Measurements from ENCODE around the gene TMEM167B. TPM values are rescaled to one million over a fixed set of nuclear protein-coding genes. Genes with fewer than 3 reads are reported as not detected.

The TMEM167B gene
- polyA plus RNA-seq, 4 donors = 11.4 to 32.7 (median 17.1) TPM

GRCh38 chr1:109131800-109132199 lies 41.2 kb downstream of the TMEM167B start:
- no peak for FAIRE-seq
- H3K4me3 ChIP-seq (ENCODE audit: low read depth in 1 of 3, low read length in 3 of 3) = no peak overlapping the region
- no peak for DNase-seq
- H3K9me3 ChIP-seq (ENCODE audit: control insufficient read depth in 2 of 2, insufficient read depth in 1 of 2, low read depth in 1 of 2, low read length in 1 of 2) = no peaks in the 10 kb centered on the region
- no peaks in the 10 kb centered on the region for H3K27me3 ChIP-seq (ENCODE audit: control insufficient read depth in 3 of 3, insufficient read depth in 3 of 3, low read length in 3 of 3)
- H3K27ac ChIP-seq (ENCODE audit: low read depth in 1 of 3, low read length in 2 of 3) = no peak overlapping the region
- H3K36me3 ChIP-seq (ENCODE audit: control insufficient read depth in 3 of 3, insufficient read depth in 2 of 3, low read depth in 1 of 3, low read length in 3 of 3) = peaks cover 0 to 9% (median 0%) of the 10 kb centered on the region in 3 donors
- peaks cover 0 to 42% (median 0%) of the 10 kb centered on the region in 3 donors for H3K4me1 ChIP-seq (ENCODE audit: control insufficient read depth in 3 of 3, insufficient read depth in 2 of 3, low read depth in 1 of 3, low read length in 2 of 3)

DNA sequence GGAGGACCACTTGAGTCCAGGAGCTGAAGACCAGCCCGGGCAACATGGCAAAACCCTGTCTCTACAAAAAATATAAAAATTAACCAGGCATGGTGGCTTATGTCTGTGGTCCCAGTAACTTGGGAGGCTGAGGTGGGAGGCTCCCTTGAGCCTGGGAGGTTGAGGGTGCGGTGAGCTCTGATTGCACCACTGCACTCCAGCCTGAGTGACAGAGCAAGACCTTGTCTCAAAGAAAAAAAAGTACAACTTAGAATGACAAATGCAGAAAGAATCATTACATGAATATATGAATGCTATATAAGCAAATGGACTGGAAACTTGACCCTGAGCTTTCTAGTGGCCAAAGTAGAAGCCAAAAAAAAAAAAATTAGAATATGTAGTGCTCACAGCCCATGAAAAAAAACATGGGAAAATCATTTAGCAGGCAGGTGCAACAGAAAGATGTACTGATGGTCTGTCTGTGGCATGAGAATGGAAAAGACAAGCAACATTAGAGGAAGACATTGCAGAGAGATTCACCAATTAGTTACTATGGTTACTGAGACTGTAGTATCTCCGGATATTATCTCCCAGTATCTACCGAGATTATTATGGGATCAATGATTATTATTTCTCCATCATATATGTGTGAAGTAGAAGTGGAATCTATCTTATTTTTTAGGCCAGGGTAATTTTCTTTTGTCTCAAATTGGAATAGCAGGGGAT lies 42.6 kb downstream of the TMEM167B start:
- no peak overlapping the region for H3K4me3 ChIP-seq (ENCODE audit: low read depth in 1 of 3, low read length in 3 of 3)
- DNase-seq (no peak), FAIRE-seq (no peak)
- H3K27ac ChIP-seq (ENCODE audit: low read depth in 1 of 3, low read length in 2 of 3) = peak overlapping the region in 1 of 3 donors; percentile 92
- peaks cover 0 to 3% (median 0%) of the 10 kb centered on the region in 3 donors for H3K36me3 ChIP-seq (ENCODE audit: control insufficient read depth in 3 of 3, insufficient read depth in 2 of 3, low read depth in 1 of 3, low read length in 3 of 3)
- no peaks in the 10 kb centered on the region for H3K27me3 ChIP-seq (ENCODE audit: control insufficient read depth in 3 of 3, insufficient read depth in 3 of 3, low read length in 3 of 3)
- WGBS, 3 donors = 38 to 68% (median 52%) methylated on average over 4 of the region's 4 CpGs
- no peaks in the 10 kb centered on the region for H3K9me3 ChIP-seq (ENCODE audit: control insufficient read depth in 2 of 2, insufficient read depth in 1 of 2, low read depth in 1 of 2, low read length in 1 of 2)
- peaks cover 0 to 53% (median 0%) of the 10 kb centered on the region in 3 donors for H3K4me1 ChIP-seq (ENCODE audit: control insufficient read depth in 3 of 3, insufficient read depth in 2 of 3, low read depth in 1 of 3, low read length in 2 of 3)

GRCh38 chr1:109133815-109134214 lies 43.3 kb downstream of the TMEM167B start:
- Histone ChIP-seq H3K9me3 (ENCODE audit: control insufficient read depth in 2 of 2, insufficient read depth in 1 of 2, low read depth in 1 of 2, low read length in 1 of 2) (no peaks in the 10 kb centered on the region), H3K27ac (ENCODE audit: low read depth in 1 of 3, low read length in 2 of 3) (peak overlapping the region; percentile 61 to 92 (median 90)), H3K36me3 (ENCODE audit: control insufficient read depth in 3 of 3, insufficient read depth in 2 of 3, low read depth in 1 of 3, low read length in 3 of 3) (peaks cover 0 to 3% (median 0%) of the 10 kb centered on the region in 3 donors), H3K4me3 (ENCODE audit: low read depth in 1 of 3, low read length in 3 of 3) (no peak overlapping the region), H3K27me3 (ENCODE audit: control insufficient read depth in 3 of 3, insufficient read depth in 3 of 3, low read length in 3 of 3) (no peaks in the 10 kb centered on the region), H3K4me1 (ENCODE audit: control insufficient read depth in 3 of 3, insufficient read depth in 2 of 3, low read depth in 1 of 3, low read length in 2 of 3) (peaks cover 0 to 59% (median 0%) of the 10 kb centered on the region in 3 donors)
- no peak for FAIRE-seq
- DNase-seq = peak in 1 of 2 donors; percentile 40
- WGBS, 3 donors = 19 to 47% (median 30%) methylated on average over 2 of the region's 2 CpGs

DNA sequence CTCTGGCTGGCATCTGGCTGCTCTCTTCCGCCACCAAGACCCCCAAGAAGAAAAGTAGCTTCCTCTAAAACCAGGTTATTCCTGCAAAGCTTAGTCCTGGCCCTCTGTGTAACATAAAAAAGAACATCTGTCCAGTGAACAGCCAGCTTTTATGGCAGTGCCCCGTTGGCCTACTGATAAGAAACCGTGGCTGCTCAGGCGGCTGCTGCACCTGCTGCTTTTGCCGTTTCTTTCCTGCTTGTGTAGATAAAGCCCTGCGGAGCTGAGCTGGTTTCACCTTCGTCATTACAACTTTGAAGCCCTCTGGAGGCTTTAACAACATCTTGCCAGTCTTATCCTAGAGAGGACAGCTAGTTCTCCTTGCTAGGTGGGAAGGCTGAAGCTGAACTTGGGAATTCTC lies 43.9 kb downstream of the TMEM167B start:
- FAIRE-seq (no peak), DNase-seq (peak; percentile 90 to 91)
- H3K27ac ChIP-seq (ENCODE audit: low read depth in 1 of 3, low read length in 2 of 3) = peak overlapping the region; percentile 82 to 92 (median 90)
- peaks cover 0 to 65% (median 0%) of the 10 kb centered on the region in 3 donors for H3K4me1 ChIP-seq (ENCODE audit: control insufficient read depth in 3 of 3, insufficient read depth in 2 of 3, low read depth in 1 of 3, low read length in 2 of 3)
- no peaks in the 10 kb centered on the region for H3K27me3 ChIP-seq (ENCODE audit: control insufficient read depth in 3 of 3, insufficient read depth in 3 of 3, low read length in 3 of 3)
- WGBS, 3 donors = 8 to 39% (median 15%) methylated on average over 7 of the region's 7 CpGs
- peaks cover 0 to 1% (median 0%) of the 10 kb centered on the region in 3 donors for H3K36me3 ChIP-seq (ENCODE audit: control insufficient read depth in 3 of 3, insufficient read depth in 2 of 3, low read depth in 1 of 3, low read length in 3 of 3)
- H3K9me3 ChIP-seq (ENCODE audit: control insufficient read depth in 2 of 2, insufficient read depth in 1 of 2, low read depth in 1 of 2, low read length in 1 of 2) = no peaks in the 10 kb centered on the region
- H3K4me3 ChIP-seq (ENCODE audit: low read depth in 1 of 3, low read length in 3 of 3) = peak overlapping the region in 2 of 3 donors; percentile 14 to 18

DNA sequence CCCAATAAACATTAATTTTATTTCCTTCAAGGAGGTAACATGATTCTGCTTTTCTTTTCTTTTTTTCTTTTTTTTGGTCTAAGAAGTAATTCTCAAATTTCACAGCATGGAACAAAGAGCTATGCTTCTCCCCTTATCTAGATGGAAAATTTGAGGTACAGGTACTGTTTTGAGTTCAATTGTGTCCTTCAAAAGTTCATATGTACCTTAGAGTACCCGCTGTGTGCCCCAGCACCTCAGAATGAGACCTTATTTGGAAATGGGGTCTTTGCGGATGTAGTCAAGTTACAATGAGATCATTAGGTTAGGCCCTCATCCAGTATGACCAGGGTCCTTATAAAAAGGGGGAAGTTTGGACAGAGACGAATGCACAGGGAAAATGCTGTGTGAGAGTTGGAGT lies 45.4 kb downstream of the TMEM167B start:
- H3K36me3 ChIP-seq (ENCODE audit: control insufficient read depth in 3 of 3, insufficient read depth in 2 of 3, low read depth in 1 of 3, low read length in 3 of 3) = no peaks in the 10 kb centered on the region
- H3K4me1 ChIP-seq (ENCODE audit: control insufficient read depth in 3 of 3, insufficient read depth in 2 of 3, low read depth in 1 of 3, low read length in 2 of 3) = peaks cover 0 to 70% (median 0%) of the 10 kb centered on the region in 3 donors
- H3K27me3 ChIP-seq (ENCODE audit: control insufficient read depth in 3 of 3, insufficient read depth in 3 of 3, low read length in 3 of 3) = no peaks in the 10 kb centered on the region
- H3K9me3 ChIP-seq (ENCODE audit: control insufficient read depth in 2 of 2, insufficient read depth in 1 of 2, low read depth in 1 of 2, low read length in 1 of 2) = no peaks in the 10 kb centered on the region
- peak overlapping the region; percentile 50 to 92 (median 82) for H3K27ac ChIP-seq (ENCODE audit: low read depth in 1 of 3, low read length in 2 of 3)
- DNase-seq = no peak
- H3K4me3 ChIP-seq (ENCODE audit: low read depth in 1 of 3, low read length in 3 of 3) = no peak overlapping the region
- no peak for FAIRE-seq
- 14 to 60% (median 33%) methylated on average over 3 of the region's 3 CpGs for WGBS, 3 donors

DNA sequence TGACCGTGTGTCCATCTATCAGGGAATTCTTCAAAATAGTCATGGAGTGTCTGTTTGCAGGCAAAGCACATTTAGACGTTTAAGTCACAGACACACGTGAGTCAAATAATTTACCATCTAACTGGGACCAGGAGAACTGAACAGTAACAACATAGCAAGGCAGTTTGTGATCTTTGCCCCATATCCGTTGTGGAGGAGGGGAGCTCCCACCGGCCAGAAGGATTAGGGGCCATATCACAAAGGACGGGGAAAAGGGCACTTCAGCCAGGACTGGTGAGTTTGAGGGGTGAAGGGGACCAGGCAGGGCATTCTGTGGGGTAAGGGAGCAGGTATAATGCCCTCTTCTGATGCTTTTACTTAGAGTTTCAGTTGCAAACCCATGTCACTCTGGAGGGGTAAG lies 46.2 kb downstream of the TMEM167B start:
- Histone ChIP-seq H3K36me3 (ENCODE audit: control insufficient read depth in 3 of 3, insufficient read depth in 2 of 3, low read depth in 1 of 3, low read length in 3 of 3) (peaks cover 0 to 5% (median 0%) of the 10 kb centered on the region in 3 donors), H3K27ac (ENCODE audit: low read depth in 1 of 3, low read length in 2 of 3) (peak overlapping the region; percentile 50 to 92 (median 82)), H3K9me3 (ENCODE audit: control insufficient read depth in 2 of 2, insufficient read depth in 1 of 2, low read depth in 1 of 2, low read length in 1 of 2) (no peaks in the 10 kb centered on the region), H3K4me3 (ENCODE audit: low read depth in 1 of 3, low read length in 3 of 3) (no peak overlapping the region), H3K4me1 (ENCODE audit: control insufficient read depth in 3 of 3, insufficient read depth in 2 of 3, low read depth in 1 of 3, low read length in 2 of 3) (peaks cover 0 to 70% (median 0%) of the 10 kb centered on the region in 3 donors), H3K27me3 (ENCODE audit: control insufficient read depth in 3 of 3, insufficient read depth in 3 of 3, low read length in 3 of 3) (no peaks in the 10 kb centered on the region)
- WGBS, 3 donors = 20 to 61% (median 30%) methylated on average over 6 of the region's 6 CpGs
- FAIRE-seq (no peak), DNase-seq (peak; percentile 73 to 77)

- peaks cover 0 to 5% (median 0%) of the 10 kb centered on the region in 3 donors for H3K36me3 ChIP-seq (ENCODE audit: control insufficient read depth in 3 of 3, insufficient read depth in 2 of 3, low read depth in 1 of 3, low read length in 3 of 3)
- DNase-seq (peak in 1 of 2 donors; percentile 77), FAIRE-seq (no peak)
- H3K4me3 ChIP-seq (ENCODE audit: low read depth in 1 of 3, low read length in 3 of 3) = no peak overlapping the region
- peaks cover 0 to 63% (median 0%) of the 10 kb centered on the region in 3 donors for H3K4me1 ChIP-seq (ENCODE audit: control insufficient read depth in 3 of 3, insufficient read depth in 2 of 3, low read depth in 1 of 3, low read length in 2 of 3)
- peak overlapping the region; percentile 79 to 95 (median 90) for H3K27ac ChIP-seq (ENCODE audit: low read depth in 1 of 3, low read length in 2 of 3)
- 14 to 53% (median 31%) methylated on average over 3 of the region's 3 CpGs for WGBS, 3 donors
- H3K27me3 ChIP-seq (ENCODE audit: control insufficient read depth in 3 of 3, insufficient read depth in 3 of 3, low read length in 3 of 3) = no peaks in the 10 kb centered on the region
- no peaks in the 10 kb centered on the region for H3K9me3 ChIP-seq (ENCODE audit: control insufficient read depth in 2 of 2, insufficient read depth in 1 of 2, low read depth in 1 of 2, low read length in 1 of 2)
These were observed 47.4 kb downstream of the TMEM167B start for GRCh38 chr1:109137958-109138357.

- DNase-seq (peak; percentile 79 to 91), FAIRE-seq (no peak)
- WGBS, 3 donors = 22 to 62% (median 26%) methylated on average over 3 of the region's 3 CpGs
- H3K27me3 ChIP-seq (ENCODE audit: control insufficient read depth in 3 of 3, insufficient read depth in 3 of 3, low read length in 3 of 3) = no peaks in the 10 kb centered on the region
- H3K9me3 ChIP-seq (ENCODE audit: control insufficient read depth in 2 of 2, insufficient read depth in 1 of 2, low read depth in 1 of 2, low read length in 1 of 2) = no peaks in the 10 kb centered on the region
- H3K4me3 ChIP-seq (ENCODE audit: low read depth in 1 of 3, low read length in 3 of 3) = no peak overlapping the region
- H3K36me3 ChIP-seq (ENCODE audit: control insufficient read depth in 3 of 3, insufficient read depth in 2 of 3, low read depth in 1 of 3, low read length in 3 of 3) = peaks cover 0 to 5% (median 0%) of the 10 kb centered on the region in 3 donors
- peak overlapping the region; percentile 79 to 95 (median 90) for H3K27ac ChIP-seq (ENCODE audit: low read depth in 1 of 3, low read length in 2 of 3)
- peaks cover 0 to 59% (median 0%) of the 10 kb centered on the region in 3 donors for H3K4me1 ChIP-seq (ENCODE audit: control insufficient read depth in 3 of 3, insufficient read depth in 2 of 3, low read depth in 1 of 3, low read length in 2 of 3)
These were observed 47.8 kb downstream of the TMEM167B start for GRCh38 chr1:109138358-109138757.

Measured in small intestine (tissue), 7 donors.